Measurements from ENCODE around the gene SPIRE1.

The SPIRE1 gene

DNA sequence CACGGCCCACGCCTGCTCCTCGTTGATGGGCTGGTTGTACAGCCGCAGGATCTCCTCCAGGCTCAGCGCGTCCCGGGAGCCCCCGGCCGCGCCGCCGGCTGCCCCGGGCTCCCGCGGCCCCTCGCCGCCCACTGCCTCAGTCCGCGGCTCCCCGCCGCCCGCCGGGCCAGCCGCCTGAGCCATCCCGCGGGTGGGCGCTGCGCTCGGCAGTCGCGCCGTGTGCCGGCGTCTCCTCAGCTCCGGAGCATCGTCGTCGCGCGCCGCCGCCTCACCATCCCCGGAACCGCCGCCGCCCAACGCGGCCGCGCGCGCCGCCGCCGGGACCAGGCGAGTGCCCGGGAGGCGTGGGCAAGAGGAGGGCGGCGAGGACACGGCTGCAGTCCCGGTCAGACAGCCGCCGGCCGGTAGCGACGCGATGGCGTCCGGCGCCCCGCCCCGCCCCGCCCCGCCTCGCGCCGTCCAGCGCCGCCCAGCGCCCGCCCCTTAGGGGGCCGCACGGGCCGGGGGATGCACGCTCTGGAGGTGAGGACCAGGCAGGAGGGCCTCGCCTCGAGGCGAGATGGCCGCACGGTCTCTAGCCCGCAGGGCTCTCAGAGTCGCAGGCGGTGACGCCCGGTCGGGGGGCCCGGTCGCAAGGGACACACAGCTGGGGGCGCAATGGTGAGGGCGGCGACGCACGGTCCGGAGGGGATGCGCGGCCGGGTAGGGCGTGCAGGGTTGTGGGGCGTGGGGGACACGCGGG lies at the start of gene SPIRE1:
Gene SPIRE1, minus strand, starts transcription at position 424 of the 742 bp plus-strand sequence. Its CDS starts 241 bp downstream, at position 183.
- DNase-seq (ENCODE audit: low read depth): no peak

DNA sequence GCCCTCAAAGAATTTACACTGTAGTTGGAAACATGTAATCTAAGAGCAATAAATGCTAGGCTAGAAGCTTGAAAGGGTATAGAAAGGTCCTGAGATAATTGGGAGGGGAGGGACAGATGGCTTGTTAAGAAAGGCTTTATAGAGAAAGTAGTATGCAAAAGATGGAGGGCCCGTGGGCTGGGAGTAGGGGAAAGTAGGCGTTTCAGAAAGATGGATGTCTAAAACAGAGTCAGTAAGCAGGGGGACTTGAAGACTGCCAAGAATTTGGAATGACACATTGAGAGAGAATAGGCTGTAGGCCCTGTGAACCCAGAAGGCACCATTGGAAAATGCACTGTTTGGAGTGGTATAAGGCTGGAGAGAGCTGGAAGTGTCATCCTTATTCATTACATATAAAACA lies 45.8 kb upstream of the SPIRE1 start:
- no peak for DNase-seq (ENCODE audit: low read depth)

DNA sequence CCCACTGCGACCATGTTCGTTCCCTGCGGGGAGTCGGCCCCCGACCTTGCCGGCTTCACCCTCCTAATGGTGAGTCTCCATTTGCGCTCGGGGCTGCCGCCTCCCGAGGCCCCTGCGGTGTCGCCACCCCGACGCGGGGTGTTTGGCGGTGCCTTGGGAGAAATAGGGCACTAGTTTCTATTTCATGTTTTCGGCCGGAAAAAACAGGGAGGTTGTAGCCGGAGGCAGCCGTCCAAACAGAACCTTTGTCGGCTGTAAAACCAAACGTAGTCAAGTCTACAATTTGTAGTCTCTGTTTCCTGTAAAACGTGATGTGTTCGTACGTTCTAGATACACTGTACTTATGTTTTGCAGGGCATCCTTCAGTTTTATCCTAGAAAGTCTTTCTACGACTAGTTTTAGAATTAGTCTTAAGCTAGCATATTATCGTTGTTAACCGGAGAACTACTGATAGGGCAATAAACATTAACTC lies 45.2 kb upstream of the SPIRE1 start:
- no peak for DNase-seq (ENCODE audit: low read depth)

DNA sequence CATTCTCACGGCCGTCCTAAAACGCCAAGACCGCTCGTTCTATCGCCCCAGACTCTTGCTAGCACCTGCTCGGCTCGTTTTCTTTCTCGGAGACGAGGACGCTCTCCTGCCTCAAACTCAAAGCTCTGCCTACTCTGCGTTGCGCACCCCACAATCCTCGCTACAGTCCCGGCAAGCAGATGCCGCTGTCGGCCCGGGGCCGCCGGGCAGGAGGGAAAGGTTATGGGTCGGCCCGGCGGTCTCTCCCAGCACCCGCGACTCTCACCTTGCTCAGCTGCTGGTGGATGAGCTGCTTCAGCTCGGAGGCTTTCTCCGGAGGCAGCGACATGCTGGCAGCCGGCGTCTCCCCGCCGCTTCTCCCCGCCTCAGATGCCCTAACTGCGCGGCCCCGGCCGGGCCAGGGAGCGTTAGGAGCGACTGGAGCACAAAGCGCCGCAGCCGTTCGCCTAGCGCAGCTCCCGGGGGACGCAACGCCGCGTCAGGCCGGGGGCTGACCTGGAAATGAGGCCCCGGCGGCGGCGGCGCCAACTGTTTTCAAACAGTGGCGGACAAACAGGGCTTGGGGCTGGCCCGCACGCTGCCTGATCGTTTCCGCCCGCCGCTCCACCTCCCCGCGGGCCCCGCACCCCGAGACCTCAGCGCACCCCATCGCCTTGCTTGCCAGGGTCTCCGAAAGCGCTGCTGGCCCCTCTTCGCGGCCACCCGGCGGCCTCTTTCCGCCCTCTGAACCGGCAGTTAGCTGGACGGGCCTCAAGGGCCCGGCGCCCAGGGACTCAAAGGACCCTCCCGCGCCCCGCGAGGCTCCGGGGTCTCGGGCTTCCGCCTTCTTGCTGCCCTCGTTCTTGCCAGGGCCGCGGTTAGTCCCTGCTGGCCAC lies 44.6 kb upstream of the SPIRE1 start, which contains the start of the genes CEP76 and PSMG2:
Gene CEP76, minus strand, starts transcription at position 503 of the 875 bp plus-strand sequence. Its CDS starts 175 bp downstream, at position 328.
Gene PSMG2, plus strand, starts transcription at position 822 of the 875 bp plus-strand sequence. CDS start 66 bp downstream, outside the sequence.
- peak; percentile 76 for DNase-seq (ENCODE audit: low read depth)

DNA sequence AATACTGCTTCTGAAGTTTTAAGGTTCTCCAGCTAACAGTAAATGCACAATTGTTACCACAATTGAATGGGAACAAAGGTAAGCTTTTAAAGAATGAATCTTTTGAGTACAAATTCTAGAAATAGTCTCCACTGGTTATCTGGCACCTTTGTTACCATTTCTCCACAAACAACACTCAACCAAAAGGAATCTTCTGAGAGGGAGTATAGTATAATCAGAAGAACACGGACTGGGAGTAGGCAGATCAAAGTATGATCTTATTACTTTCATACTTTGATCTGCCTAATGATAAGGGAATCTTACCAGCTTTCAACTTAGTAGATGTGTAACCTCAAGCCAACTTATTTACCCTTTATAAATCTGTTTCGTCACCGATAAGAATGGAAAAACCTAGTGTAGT lies 43.3 kb upstream of the SPIRE1 start:
- DNase-seq (ENCODE audit: low read depth): no peak

DNA sequence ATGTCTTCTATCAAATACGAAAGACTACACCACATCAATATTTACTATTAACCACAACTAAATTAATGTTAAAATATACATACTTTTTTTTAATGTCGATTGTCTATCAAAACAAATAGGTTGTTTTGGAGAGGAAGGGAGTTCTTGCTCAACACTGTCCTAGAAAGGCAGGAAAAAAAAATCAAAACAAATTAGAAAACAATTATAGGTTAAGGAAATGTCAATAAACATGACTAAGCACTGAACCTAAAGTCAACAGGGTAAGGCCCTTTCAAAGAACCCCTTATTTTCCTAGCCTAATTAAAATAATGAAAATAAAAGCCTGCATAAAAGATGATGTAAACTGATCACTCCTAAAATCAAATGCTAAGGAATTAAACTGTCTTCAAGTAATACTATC lies 41.8 kb upstream of the SPIRE1 start:
- no peak for DNase-seq (ENCODE audit: low read depth)

DNA sequence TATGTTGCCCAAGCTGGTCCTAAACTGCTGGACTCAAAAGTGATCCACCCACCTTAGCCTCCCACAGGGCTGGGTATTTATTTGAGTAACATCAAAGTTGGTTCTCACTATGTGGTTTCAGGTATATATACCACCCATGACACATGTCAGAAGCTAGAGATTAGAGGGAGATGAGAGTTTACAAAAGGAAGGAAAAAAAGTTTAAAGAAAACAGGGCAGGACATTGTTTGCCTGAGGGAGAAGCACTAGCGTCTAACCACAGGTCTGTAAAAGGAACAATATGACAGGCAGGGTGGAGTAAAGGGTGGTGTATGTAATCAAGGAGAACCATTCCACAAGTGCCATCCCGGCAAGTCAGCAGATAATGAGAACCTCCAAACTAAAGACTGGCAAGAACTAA lies 36.1 kb upstream of the SPIRE1 start:
- DNase-seq (ENCODE audit: low read depth): no peak

DNA sequence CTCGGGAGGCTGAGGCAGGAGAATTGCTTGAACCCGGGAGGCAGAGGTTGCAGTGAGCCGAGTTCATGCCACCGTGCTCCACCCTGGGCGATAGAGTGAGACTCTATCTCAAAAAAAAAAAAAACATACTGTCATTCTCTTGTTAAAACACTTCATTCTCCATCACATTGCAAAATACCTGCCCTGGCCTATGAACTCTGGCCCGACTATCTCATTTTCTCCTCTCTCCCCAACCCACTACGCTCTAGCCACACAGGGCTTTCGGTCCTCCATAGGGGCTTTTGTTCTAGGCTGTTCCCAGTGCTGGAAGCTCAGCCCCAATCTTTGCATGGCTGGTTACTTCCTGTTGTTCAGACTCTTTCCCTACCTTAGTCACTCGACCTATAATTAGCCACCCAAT lies 34.3 kb upstream of the SPIRE1 start:
- no peak for DNase-seq (ENCODE audit: low read depth)

DNA sequence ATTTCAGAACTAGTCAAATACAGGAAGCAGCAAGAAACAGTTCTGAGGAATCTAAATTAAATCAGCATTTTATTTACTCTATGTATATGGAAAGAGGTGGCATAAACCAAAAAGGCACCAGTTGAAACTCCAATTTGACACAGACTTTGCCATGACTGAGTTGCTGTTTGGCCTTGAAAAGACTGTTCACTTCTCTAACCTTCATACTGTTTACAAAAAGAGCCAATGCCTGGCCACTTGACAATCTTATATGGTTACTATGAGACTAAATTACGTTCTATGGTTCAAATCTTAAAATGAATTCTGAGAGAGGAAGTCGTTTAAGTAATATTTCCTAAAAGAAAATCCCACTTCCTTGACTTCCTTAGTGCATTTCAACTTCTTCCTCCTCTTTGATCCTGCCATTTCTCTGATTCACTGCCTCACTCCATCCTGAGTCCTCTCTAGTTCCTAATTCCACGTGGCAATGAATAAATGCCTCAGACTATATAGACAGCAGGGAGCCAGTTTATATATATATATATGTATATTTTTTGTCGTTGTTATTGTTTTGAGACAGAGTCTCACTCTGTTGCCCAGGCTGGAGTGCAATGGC lies 31.4 kb upstream of the SPIRE1 start:
- no peak for DNase-seq (ENCODE audit: low read depth)

DNA sequence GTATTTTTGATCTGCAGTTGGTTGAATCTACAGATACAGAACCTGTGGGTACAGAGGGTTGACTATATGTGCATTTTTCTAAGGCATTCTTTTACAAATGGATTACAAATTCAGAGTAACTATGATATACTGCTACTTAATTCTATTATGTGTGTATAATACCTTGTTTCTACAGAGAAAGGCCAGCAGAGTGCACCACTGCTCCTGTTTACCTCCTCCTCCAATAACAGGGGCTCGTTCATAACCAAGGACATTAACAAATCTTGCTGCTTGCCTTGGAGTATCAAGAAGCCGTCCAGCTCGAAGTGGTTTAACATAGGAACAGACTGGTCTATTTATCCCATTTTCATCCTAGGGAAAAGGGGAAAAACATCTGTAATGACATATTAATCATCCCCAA lies 28.2 kb upstream of the SPIRE1 start:
- DNase-seq (ENCODE audit: low read depth): no peak

DNA sequence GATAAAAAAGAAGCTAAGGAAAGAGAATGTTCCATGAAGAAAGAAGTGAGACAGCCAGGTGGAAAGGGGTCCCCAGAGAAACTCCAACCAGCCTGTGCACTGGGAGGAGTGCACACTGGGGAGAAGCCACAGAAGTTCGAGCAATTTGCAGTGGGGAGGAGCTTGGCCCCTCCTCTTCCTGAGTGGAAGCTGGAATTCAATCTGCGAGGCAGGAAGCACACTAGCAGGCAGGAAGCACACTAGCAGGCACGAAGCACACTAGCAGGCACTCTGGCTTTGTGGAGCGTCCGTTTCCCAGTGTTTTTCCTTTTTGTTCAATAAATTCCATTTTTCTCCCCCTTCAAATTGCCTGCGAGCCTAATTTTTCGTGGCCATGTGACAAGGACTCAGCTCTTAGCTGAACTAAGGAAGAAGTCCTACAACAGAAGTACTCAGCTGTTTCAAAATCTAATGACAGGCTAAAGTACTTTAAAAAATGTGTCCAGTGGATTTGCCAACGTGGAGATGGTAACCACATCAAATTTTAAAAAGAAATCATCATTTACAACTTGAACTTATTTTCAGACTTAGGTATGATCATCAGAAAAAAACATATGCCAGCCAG lies 21.4 kb upstream of the SPIRE1 start:
- DNase-seq (ENCODE audit: low read depth): no peak

DNA sequence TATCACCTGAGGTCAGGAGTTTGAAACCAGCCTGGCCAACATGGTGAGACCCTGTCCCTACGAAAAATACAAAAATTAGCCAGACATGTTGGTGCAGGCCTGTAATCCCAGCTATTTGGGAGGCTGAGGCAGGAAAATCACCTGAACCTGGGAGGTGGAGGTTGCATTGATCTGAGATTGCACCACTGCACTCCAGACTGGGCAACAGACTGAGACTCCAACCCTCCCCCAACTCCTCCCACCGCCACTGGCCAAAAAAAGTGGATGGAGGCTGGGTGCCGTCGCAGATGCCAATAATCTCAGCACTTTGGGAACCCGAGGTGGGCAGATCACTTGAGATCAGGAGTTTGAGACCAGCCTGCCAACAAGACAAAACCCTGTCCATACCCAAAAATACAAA lies 10.1 kb upstream of the SPIRE1 start:
- no peak for DNase-seq (ENCODE audit: low read depth)

DNA sequence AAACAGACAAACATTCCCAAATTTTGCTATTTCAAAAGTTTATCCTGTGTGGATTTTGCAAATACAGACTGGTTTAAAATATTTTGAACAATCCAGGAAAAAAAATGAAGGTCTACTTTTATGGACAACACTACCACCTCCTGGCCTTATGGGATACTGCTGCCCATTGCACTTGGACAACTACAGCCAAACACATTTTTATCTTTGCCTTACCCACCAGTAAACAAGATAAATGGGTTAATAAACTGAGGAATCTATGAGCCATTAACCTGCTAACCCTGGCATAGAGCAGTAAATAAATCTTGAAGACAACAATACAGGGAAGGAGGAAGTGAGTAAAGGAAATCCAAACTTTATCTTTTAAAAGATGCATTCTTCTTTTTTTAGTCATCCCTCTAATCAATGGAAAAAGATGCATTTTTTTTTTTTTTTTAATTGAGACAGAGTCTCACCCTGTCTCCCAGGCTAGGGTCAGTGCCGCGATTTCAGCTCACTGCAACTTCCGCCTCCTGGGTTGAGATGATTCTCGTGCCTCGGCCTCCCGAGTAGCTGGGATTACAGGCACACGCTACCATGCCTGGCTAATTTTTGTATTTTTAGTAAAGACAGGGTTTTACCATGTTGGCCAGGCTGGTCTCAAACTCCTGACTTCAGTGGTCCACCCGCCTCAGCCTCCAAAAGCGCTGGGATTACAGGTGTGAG lies 2.1 kb upstream of the SPIRE1 start:
- DNase-seq (ENCODE audit: low read depth): no peak

DNA sequence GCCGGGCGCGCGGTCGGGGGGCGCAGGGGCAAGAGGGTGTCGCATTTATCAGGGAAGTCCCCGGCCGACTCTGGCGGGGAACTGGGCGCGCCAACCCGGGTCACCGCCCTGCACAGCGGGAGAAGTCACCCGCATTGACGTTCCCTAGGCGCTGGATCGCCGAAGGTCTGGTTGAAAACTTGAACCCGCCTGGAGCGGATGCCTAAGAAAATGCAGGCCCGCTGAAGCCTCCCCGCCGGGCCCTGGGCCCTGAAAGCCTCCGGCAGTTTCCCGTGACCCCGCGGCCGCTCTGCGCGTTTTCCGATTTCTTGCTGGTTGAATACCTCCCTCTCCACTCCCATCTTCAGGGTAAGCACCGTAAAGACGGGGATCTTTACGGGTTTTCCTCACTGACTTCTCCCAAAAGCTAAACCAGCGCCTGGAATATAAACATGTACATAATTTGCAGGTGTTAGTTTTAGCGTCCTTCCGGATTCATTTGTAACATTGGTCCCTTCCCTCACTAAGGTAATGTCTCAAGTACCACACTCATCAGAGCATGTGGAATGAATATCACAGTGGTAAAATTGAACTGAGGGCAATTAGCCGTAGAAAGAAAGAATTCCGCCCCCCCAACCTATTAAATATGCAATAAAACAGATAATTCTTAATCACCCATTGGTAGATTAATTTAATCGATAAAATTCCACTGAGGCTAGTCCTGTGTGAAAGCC lies 675 bp upstream of the SPIRE1 start:
- no peak for DNase-seq (ENCODE audit: low read depth)

DNA sequence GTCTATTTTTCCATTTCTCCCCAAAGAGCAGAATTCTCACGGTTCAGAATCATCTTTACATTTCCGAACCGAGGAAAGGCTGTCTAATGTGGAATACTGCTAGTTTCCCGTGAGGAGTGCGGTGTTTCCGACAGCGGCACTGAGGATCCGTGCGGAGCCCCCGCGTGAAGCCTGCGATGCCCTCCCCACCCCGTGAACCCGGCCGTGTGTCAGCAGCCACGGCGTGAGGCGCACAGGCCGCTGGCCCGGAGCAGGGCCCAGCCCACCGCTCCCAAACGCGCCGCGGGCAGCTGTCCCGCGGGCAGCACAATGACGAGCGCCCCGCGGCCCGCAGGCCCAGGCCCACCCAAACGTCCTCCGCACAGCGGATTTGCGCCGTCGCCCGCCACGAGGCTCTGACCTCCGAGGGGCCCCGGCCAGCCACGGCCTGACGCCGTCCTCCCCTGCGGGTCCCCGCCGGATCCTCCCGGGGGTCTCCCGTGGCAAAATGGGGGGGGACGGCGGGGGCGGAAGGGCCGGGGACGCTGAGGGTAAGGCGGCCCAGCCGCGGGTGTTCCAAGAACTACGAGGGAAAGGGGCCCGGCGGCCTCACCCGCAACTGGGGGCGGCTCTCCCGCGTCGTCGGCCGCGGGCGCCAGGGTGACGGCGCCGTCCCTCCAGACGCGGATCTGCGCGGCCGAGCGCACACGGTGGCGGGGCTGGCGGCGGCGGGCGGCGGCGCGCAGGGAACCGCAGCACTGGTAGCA lies 796 bp downstream of the SPIRE1 start:
- no peak for DNase-seq (ENCODE audit: low read depth)

DNA sequence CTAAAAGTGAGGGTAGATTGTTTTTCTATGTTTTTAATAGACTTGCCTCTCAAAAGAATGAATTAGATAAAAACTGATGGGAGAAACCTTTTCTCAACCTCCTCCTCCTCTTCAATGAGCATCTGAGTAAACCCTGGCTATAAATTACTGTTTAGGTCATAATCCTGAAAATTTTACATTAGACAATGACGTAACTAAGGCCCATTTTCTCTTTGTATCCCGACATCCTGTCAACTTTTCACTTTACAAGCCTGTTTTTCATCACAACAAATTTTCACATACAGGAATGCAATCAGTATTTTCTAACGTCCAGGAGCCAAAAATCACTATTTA lies 1.3 kb downstream of the SPIRE1 start:
- DNase-seq (ENCODE audit: low read depth): no peak

DNA sequence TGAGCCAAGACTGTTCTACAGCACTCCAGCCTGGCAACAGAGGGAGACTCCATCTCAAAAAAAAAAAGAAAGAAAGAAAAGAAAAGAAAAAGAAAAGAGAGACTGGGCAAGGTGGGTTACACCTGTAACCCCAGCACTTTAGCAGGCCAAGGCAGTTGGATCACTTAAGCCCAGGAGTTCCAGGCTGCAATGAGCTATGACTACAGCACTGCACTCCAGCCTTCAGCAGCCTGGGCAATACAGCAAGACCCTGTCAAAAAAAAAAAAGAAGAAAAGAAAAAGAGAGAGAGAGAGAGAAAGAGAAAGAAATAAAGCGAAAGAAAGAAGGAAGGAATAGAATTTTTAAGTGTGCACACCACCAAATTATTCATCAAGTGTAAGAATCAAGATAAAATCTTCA lies 2.9 kb downstream of the SPIRE1 start:
- no peak for DNase-seq (ENCODE audit: low read depth)

DNA sequence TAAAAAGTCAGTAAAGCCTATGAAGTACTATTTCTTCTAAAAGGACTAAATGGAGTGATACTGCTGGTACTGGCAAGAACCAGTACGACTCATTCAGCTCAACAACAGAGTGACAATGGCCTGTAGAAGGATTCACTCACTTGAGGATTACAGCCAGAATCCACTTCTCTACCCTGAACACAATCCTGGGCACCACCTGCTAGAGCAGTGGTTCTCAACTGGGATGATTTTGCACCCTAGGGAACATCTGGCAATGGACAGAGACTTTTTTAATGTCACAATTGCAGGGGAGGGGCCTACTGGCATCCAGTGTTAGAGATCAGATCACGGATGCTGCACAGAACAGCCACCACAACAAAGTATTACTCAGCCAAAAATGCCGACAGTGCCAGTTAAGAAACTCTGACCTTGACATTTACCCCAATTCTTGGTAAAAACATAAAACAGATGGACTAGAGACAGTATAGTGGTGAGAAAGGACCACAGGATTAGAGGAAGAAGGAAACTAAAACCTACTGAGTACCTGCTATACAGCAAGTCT lies 5.0 kb downstream of the SPIRE1 start:
- DNase-seq (ENCODE audit: low read depth): no peak

DNA sequence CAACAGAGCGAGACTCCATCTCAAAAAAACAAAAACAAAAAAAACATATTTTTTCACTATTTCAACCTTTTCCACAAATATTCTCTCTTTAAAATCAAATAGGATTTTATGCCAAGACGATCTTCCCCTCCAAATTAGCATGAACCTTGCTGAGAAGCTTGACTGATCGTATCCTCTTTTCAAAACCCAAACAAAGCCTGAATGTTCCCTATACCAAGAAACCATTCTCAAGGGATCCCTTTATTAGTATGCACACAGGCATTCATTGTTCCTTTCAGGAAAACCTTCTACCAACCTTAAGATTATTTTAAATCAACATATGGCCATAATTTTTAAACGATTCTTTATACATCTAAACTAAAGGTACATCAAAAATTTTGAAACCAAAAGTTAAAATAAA lies 6.3 kb downstream of the SPIRE1 start:
- DNase-seq (ENCODE audit: low read depth): no peak

DNA sequence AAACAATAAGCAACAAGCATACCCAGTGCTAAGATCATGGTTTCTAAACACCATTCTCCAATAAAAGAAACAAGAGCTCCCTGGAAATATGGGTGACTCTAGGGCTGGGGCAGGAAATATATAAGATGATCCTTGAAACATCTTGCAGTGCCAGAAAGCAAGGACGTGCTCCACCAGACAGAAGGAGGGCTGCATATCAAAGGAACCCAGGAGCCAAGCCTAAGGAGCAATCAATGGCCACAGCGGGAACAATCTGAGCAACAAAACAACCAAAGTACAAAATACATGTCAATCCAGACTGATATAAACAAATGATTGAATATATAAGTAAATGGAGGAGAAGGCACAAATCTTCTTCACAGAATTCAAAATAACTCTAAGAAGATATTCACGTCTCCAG lies 10.1 kb downstream of the SPIRE1 start:
- DNase-seq (ENCODE audit: low read depth): no peak
